ENCODE data around the gene EVA1C. TPM values are rescaled to one million over a fixed set of nuclear protein-coding genes. Genes with fewer than 3 reads are reported as not detected.
"Not testable (repeated sequence)": the region's sequence is repeated elsewhere in the genome, so short reads cannot be mapped to it uniquely, and the experiment has no call there.

Gene EVA1C
- total and polyA plus RNA-seq, 4 donors = 40.9 to 105 (median 60.6) TPM

- Histone ChIP-seq H3K4me1 (ENCODE audit: control insufficient read depth in 1 of 2, insufficient read depth in 2 of 2, low read length in 2 of 2) (peaks cover 3 to 10% of the 10 kb centered on the region in 2 donors), H3K4me3 (ENCODE audit: low read length in 2 of 2) (no peak overlapping the region), H3K36me3 (ENCODE audit: control insufficient read depth in 1 of 2, insufficient read depth in 2 of 2, low read length in 1 of 2) (no peaks in the 10 kb centered on the region), H3K9me3 (ENCODE audit: control insufficient read depth, low read length) (no peaks in the 10 kb centered on the region), H3K27me3 (ENCODE audit: control insufficient read depth in 1 of 2, insufficient read depth in 2 of 2, low read length in 1 of 2) (no peaks in the 10 kb centered on the region), H3K27ac (ENCODE audit: low read depth in 1 of 2, low read length in 2 of 2) (no peak overlapping the region)
- intact Hi-C loops (cut with DNase I) = no loop called here
- DNase-seq = peak in 1 of 2 donors; percentile 5
- ATAC-seq (ENCODE audit: low FRiP score) = no peak
- WGBS, 2 donors = 70 to 93% methylated on average over 2 of the region's 2 CpGs
Measured at GRCh38 chr21:32424191-32424535, 11.7 kb downstream of the EVA1C start.

GRCh38 chr21:32424674-32425073 is 12.2 kb downstream of the EVA1C start:
- intact Hi-C loops (cut with DNase I) = no loop called here
- Histone ChIP-seq H3K4me1 (ENCODE audit: control insufficient read depth in 1 of 2, insufficient read depth in 2 of 2, low read length in 2 of 2) (peaks cover 2 to 10% of the 10 kb centered on the region in 2 donors), H3K4me3 (ENCODE audit: low read length in 2 of 2) (no peak overlapping the region), H3K27ac (ENCODE audit: low read depth in 1 of 2, low read length in 2 of 2) (no peak overlapping the region), H3K27me3 (ENCODE audit: control insufficient read depth in 1 of 2, insufficient read depth in 2 of 2, low read length in 1 of 2) (no peaks in the 10 kb centered on the region), H3K9me3 (ENCODE audit: control insufficient read depth, low read length) (no peaks in the 10 kb centered on the region), H3K36me3 (ENCODE audit: control insufficient read depth in 1 of 2, insufficient read depth in 2 of 2, low read length in 1 of 2) (no peaks in the 10 kb centered on the region)
- WGBS, 2 donors = 94 to 95% methylated on average over 5 of the region's 5 CpGs
- DNase-seq (peak in 1 of 2 donors; percentile 40), ATAC-seq (ENCODE audit: low FRiP score) (no peak)

GRCh38 chr21:32425628-32426027 is 13.1 kb downstream of the EVA1C start:
- intact Hi-C loops (cut with DNase I) = no loop called here
- Histone ChIP-seq H3K27me3 (ENCODE audit: control insufficient read depth in 1 of 2, insufficient read depth in 2 of 2, low read length in 1 of 2) (no peaks in the 10 kb centered on the region), H3K4me3 (ENCODE audit: low read length in 2 of 2) (no peak overlapping the region), H3K9me3 (ENCODE audit: control insufficient read depth, low read length) (no peaks in the 10 kb centered on the region), H3K27ac (ENCODE audit: low read depth in 1 of 2, low read length in 2 of 2) (peak overlapping the region in 1 of 2 donors; percentile 73), H3K36me3 (ENCODE audit: control insufficient read depth in 1 of 2, insufficient read depth in 2 of 2, low read length in 1 of 2) (no peaks in the 10 kb centered on the region), H3K4me1 (ENCODE audit: control insufficient read depth in 1 of 2, insufficient read depth in 2 of 2, low read length in 2 of 2) (peaks cover 2 to 10% of the 10 kb centered on the region in 2 donors)
- peak in 1 of 2 donors; percentile 7 for DNase-seq
- WGBS, 2 donors = 66 to 75% methylated on average over 4 of the region's 4 CpGs
- peak; percentile 22 for ATAC-seq (ENCODE audit: low FRiP score)

GRCh38 chr21:32426066-32426465 is 13.6 kb downstream of the EVA1C start:
- peaks cover 2 to 10% of the 10 kb centered on the region in 2 donors for H3K4me1 ChIP-seq (ENCODE audit: control insufficient read depth in 1 of 2, insufficient read depth in 2 of 2, low read length in 2 of 2)
- H3K27ac ChIP-seq (ENCODE audit: low read depth in 1 of 2, low read length in 2 of 2) = peak overlapping the region; percentile 15 to 71
- intact Hi-C loops (cut with DNase I) = no loop called here
- H3K27me3 ChIP-seq (ENCODE audit: control insufficient read depth in 1 of 2, insufficient read depth in 2 of 2, low read length in 1 of 2) = no peaks in the 10 kb centered on the region
- ATAC-seq (ENCODE audit: low FRiP score) (peak; percentile 19), DNase-seq (no peak)
- WGBS, 2 donors = 35 to 48% methylated on average over 5 of the region's 5 CpGs
- H3K36me3 ChIP-seq (ENCODE audit: control insufficient read depth in 1 of 2, insufficient read depth in 2 of 2, low read length in 1 of 2) = no peaks in the 10 kb centered on the region
- H3K9me3 ChIP-seq (ENCODE audit: control insufficient read depth, low read length) = no peaks in the 10 kb centered on the region
- no peak overlapping the region for H3K4me3 ChIP-seq (ENCODE audit: low read length in 2 of 2)

- Histone ChIP-seq H3K27me3 (ENCODE audit: control insufficient read depth in 1 of 2, insufficient read depth in 2 of 2, low read length in 1 of 2) (no peaks in the 10 kb centered on the region), H3K36me3 (ENCODE audit: control insufficient read depth in 1 of 2, insufficient read depth in 2 of 2, low read length in 1 of 2) (no peaks in the 10 kb centered on the region), H3K4me3 (ENCODE audit: low read length in 2 of 2) (no peak overlapping the region), H3K4me1 (ENCODE audit: control insufficient read depth in 1 of 2, insufficient read depth in 2 of 2, low read length in 2 of 2) (peaks cover 2 to 10% of the 10 kb centered on the region in 2 donors), H3K9me3 (ENCODE audit: control insufficient read depth, low read length) (no peaks in the 10 kb centered on the region), H3K27ac (ENCODE audit: low read depth in 1 of 2, low read length in 2 of 2) (peak overlapping the region; percentile 15 to 46)
- 2 to 4% methylated on average over 6 of the region's 6 CpGs for WGBS, 2 donors
- ATAC-seq (ENCODE audit: low FRiP score) = peak; percentile 66
- no peak for DNase-seq
- intact Hi-C loops (cut with DNase I) = no loop called here
Measured at GRCh38 chr21:32426592-32427051, 14.1 kb downstream of the EVA1C start.

GRCh38 chr21:32427958-32428623 is 15.6 kb downstream of the EVA1C start:
- 66 to 71% methylated on average over 10 of the region's 10 CpGs for WGBS, 2 donors
- H3K27ac ChIP-seq (ENCODE audit: low read depth in 1 of 2, low read length in 2 of 2) = peak overlapping the region in 1 of 2 donors; percentile 39
- H3K36me3 ChIP-seq (ENCODE audit: control insufficient read depth in 1 of 2, insufficient read depth in 2 of 2, low read length in 1 of 2) = no peaks in the 10 kb centered on the region
- H3K4me1 ChIP-seq (ENCODE audit: control insufficient read depth in 1 of 2, insufficient read depth in 2 of 2, low read length in 2 of 2) = peaks cover 2 to 10% of the 10 kb centered on the region in 2 donors
- no peaks in the 10 kb centered on the region for H3K9me3 ChIP-seq (ENCODE audit: control insufficient read depth, low read length)
- peak in 1 of 2 donors; percentile 19 for DNase-seq
- no peak for ATAC-seq (ENCODE audit: low FRiP score)
- no peak overlapping the region for H3K4me3 ChIP-seq (ENCODE audit: low read length in 2 of 2)
- intact Hi-C loops (cut with DNase I) = no loop called here
- H3K27me3 ChIP-seq (ENCODE audit: control insufficient read depth in 1 of 2, insufficient read depth in 2 of 2, low read length in 1 of 2) = no peaks in the 10 kb centered on the region

- H3K9me3 ChIP-seq (ENCODE audit: control insufficient read depth, low read length); H3K4me1 ChIP-seq (ENCODE audit: control insufficient read depth in 1 of 2, insufficient read depth in 2 of 2, low read length in 2 of 2); intact Hi-C loops (cut with DNase I); H3K36me3 ChIP-seq (ENCODE audit: control insufficient read depth in 1 of 2, insufficient read depth in 2 of 2, low read length in 1 of 2); ATAC-seq (ENCODE audit: low FRiP score); H3K27me3 ChIP-seq (ENCODE audit: control insufficient read depth in 1 of 2, insufficient read depth in 2 of 2, low read length in 1 of 2); H3K27ac ChIP-seq (ENCODE audit: low read depth in 1 of 2, low read length in 2 of 2); H3K4me3 ChIP-seq (ENCODE audit: low read length in 2 of 2); DNase-seq: not testable (repeated sequence)
- 82 to 86% methylated on average over 15 of the region's 15 CpGs for WGBS, 2 donors
Measured at GRCh38 chr21:32432982-32433660, 20.6 kb downstream of the EVA1C start.

GRCh38 chr21:32437729-32438128 is 25.2 kb downstream of the EVA1C start:
- Histone ChIP-seq H3K4me3 (ENCODE audit: low read length in 2 of 2) (no peak overlapping the region), H3K9me3 (ENCODE audit: control insufficient read depth, low read length) (no peaks in the 10 kb centered on the region), H3K4me1 (ENCODE audit: control insufficient read depth in 1 of 2, insufficient read depth in 2 of 2, low read length in 2 of 2) (no peaks in the 10 kb centered on the region), H3K36me3 (ENCODE audit: control insufficient read depth in 1 of 2, insufficient read depth in 2 of 2, low read length in 1 of 2) (peaks cover 0 to 1% of the 10 kb centered on the region in 2 donors), H3K27me3 (ENCODE audit: control insufficient read depth in 1 of 2, insufficient read depth in 2 of 2, low read length in 1 of 2) (no peaks in the 10 kb centered on the region), H3K27ac (ENCODE audit: low read depth in 1 of 2, low read length in 2 of 2) (no peak overlapping the region)
- intact Hi-C loops (cut with DNase I) = no loop called here
- no peak for ATAC-seq (ENCODE audit: low FRiP score)
- WGBS, 2 donors = 77 to 79% methylated on average over 12 of the region's 12 CpGs
- DNase-seq = no peak

All from aorta (tissue), 5 donors.